GM12891 (cell line): ENCODE data around the gene NKAIN2.

Experiments used
- POLR2A ChIP-seq: IDR thresholded peaks from 2 replicates; pipeline ENCODE4 v1.6.1; 2011; ENCODE audit warnings: low read depth, low read length, control low read depth
- POLR2AphosphoS5 ChIP-seq: IDR thresholded peaks from 2 replicates; pipeline ENCODE4 v1.6.1; 2011; ENCODE audit warnings: low read depth, low read length, control low read depth
- SPI1 ChIP-seq: IDR thresholded peaks from 2 replicates; pipeline ENCODE4 v1.6.1; 2011; ENCODE audit warnings: low read depth, low read length, control low read depth
- TAF1 ChIP-seq: IDR thresholded peaks from 2 replicates; pipeline ENCODE4 v1.6.1; 2011; ENCODE audit warnings: low read depth, low read length, control low read depth

GRCh38 chr6:124148236-124148957, 344.7 kb downstream of the NKAIN2 start:
- TF ChIP-seq POLR2A, result no peak
- TF ChIP-seq POLR2AphosphoS5, result no peak
- no peak for TF ChIP-seq TAF1
- TF ChIP-seq SPI1, result no peak
